PC-9 (cell line): ENCODE data around the gene ARHGAP18. TPM values are rescaled to one million over a fixed set of nuclear protein-coding genes. Genes with fewer than 3 reads are reported as not detected.

Experiments
- BruUV-seq: library from RNA; stranded (reverse); fragments of 400-500 nt; replicated peaks from 2 replicates; lab custom pipeline; 2021; lab: Mats Ljungman, UMichigan
- CTCF ChIA-PET: fragments of 300-600 bp; sonication (Branson Sonifier 250); formaldehyde crosslinking; loops from one replicate; lab custom pipeline; 2022; ENCODE audit warnings: antibody characterized with exemption; lab: Charles Lee
- POLR2A ChIA-PET: fragments of 300-600 bp; sonication (Branson Sonifier 250); formaldehyde crosslinking; loops from one replicate; lab custom pipeline; 2022; ENCODE audit warnings: antibody characterized with exemption; ENCODE audit not compliant: unreplicated experiment; lab: Charles Lee
- DNase-seq, 2 experiments: peaks; one replicate each; pipeline versions ENCODE4 v3.0.0 to v3.0.0-alpha.2; 2015 to 2022; ENCODE audit warnings: mixed read lengths in 1 of 2
- H2AFZ ChIP-seq: fragments of 200-600 bp; sonication (generic); 2 replicates; pipeline ENCODE4 v1.8.1; 2017; ENCODE audit warnings: antibody characterized with exemption
- H3F3A ChIP-seq: fragments of 200-600 bp; sonication (generic); 2 replicates; pipeline ENCODE4 v1.8.1; 2017; ENCODE audit warnings: antibody characterized with exemption, mild to moderate bottlenecking, low read depth; ENCODE audit not compliant: insufficient read depth
- H3K27ac ChIP-seq: fragments of 200-600 bp; sonication (generic); 2 replicates; pipeline ENCODE4 v1.6.1; 2016; ENCODE audit warnings: mixed run types
- H3K27me3 ChIP-seq: fragments of 200-600 bp; sonication (generic); 2 replicates; pipeline ENCODE4 v1.6.1; 2016; ENCODE audit warnings: low read depth, mixed run types; ENCODE audit not compliant: insufficient read depth
- H3K36me3 ChIP-seq: fragments of 200-600 bp; sonication (generic); 2 replicates; pipeline ENCODE4 v1.6.1; 2016; ENCODE audit warnings: low read depth, mixed run types
- H3K4me1 ChIP-seq: fragments of 200-600 bp; sonication (generic); replicated peaks from 2 replicates; pipeline ENCODE4 v1.6.1; 2016; ENCODE audit warnings: mixed run types; ENCODE audit not compliant: insufficient read depth
- H3K4me2 ChIP-seq: fragments of 200-600 bp; sonication (generic); 2 replicates; pipeline ENCODE4 v1.6.1; 2017; ENCODE audit warnings: mixed run types
- H3K4me3 ChIP-seq: fragments of 200-600 bp; sonication (generic); 2 replicates; pipeline ENCODE4 v1.6.1; 2016; ENCODE audit warnings: mixed run types
- H3K79me2 ChIP-seq: fragments of 200-600 bp; sonication (generic); 2 replicates; pipeline ENCODE4 v1.6.1; 2017; ENCODE audit warnings: low read depth, mixed run types
- H3K9me2 ChIP-seq: fragments of 200-600 bp; sonication (generic); 2 replicates; pipeline ENCODE4 v1.8.1; 2017; ENCODE audit warnings: mild to moderate bottlenecking; ENCODE audit not compliant: insufficient read depth
- H3K9me3 ChIP-seq: fragments of 200-600 bp; sonication (generic); 2 replicates; pipeline ENCODE4 v1.8.1; 2016; ENCODE audit warnings: low read depth; ENCODE audit not compliant: insufficient read depth
- H4K20me1 ChIP-seq: fragments of 200-600 bp; sonication (generic); 2 replicates; pipeline ENCODE4 v1.8.1; 2017; ENCODE audit not compliant: insufficient read depth
- EZH2 ChIP-seq: fragments of 200-600 bp; sonication (generic); IDR thresholded peaks from 2 replicates; pipeline ENCODE4 v1.8.0; 2017; ENCODE audit warnings: antibody characterized with exemption, low read depth
- intact Hi-C: fragments of 100-400 bp; cut with micrococcal nuclease; formaldehyde crosslinking; loops from one replicate; pipeline ENCODE4 v1.10.0; 2022; ENCODE audit not compliant: unreplicated experiment
- total RNA-seq: library from RNA; stranded (reverse); gene quantifications from 2 replicates; pipeline ENCODE4 v1.2.3, GENCODE V29; 2021
- TF ChIP-seq, protein P1 (sequence below): fragments of 200-600 bp; sonication (generic); conservative IDR thresholded peaks from 2 replicates; pipeline ENCODE4 v1.6.1; 2017; ENCODE audit warnings: mixed run types, antibody characterized with exemption, mild to moderate bottlenecking, moderate library complexity

ARHGAP18 gene
- total RNA-seq, 1 experiment from 2014 or later = 15.0 TPM

DNA sequence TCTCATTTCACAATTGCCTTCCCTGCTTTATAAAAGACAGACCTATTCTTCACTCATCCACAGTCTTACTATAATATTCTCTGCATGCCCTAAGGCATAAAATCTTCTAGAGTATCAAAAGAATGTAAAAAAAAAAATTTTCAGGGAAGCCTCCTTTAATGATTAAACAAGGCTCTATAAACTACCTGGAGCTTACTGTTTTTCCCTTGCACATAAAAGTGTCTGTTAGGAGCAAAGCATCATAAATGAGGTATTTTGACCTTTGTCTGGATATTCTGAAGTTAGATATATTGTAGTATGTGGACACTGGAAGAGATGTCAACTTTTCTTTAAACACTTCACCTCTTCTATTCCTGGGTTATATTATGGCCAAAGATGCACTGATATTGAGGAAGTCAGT, 97.5 kb downstream of the ARHGAP18 start:
- H3K4me1 ChIP-seq = no peaks in the 10 kb centered on the region
- no peaks in the 10 kb centered on the region for H3K36me3 ChIP-seq
- H3K4me3 ChIP-seq = no peak overlapping the region
- no TSS peak for BruUV-seq
- no peaks in the 10 kb centered on the region for H3K9me3 ChIP-seq
- no peak overlapping the region for H2AFZ ChIP-seq
- H3K4me2 ChIP-seq = no peak overlapping the region
- no peaks in the 10 kb centered on the region for H3K79me2 ChIP-seq
- no peaks in the 10 kb centered on the region for H3K9me2 ChIP-seq
- H3K27ac ChIP-seq = no peak overlapping the region
- no peaks in the 10 kb centered on the region for H3F3A ChIP-seq
- CTCF ChIA-PET = interaction anchor here (0.6 kb wide), 1 partner anchor 99 kb away, joined by 3 read pairs; no protein-coding TSS in a partner anchor
- H3K27me3 ChIP-seq = no peaks in the 10 kb centered on the region
- POLR2A ChIA-PET = no interaction called here
- intact Hi-C loops = no loop called here
- no peaks in the 10 kb centered on the region for H4K20me1 ChIP-seq
- no peak for TF ChIP-seq EZH2
- TF ChIP-seq, protein P1, sequence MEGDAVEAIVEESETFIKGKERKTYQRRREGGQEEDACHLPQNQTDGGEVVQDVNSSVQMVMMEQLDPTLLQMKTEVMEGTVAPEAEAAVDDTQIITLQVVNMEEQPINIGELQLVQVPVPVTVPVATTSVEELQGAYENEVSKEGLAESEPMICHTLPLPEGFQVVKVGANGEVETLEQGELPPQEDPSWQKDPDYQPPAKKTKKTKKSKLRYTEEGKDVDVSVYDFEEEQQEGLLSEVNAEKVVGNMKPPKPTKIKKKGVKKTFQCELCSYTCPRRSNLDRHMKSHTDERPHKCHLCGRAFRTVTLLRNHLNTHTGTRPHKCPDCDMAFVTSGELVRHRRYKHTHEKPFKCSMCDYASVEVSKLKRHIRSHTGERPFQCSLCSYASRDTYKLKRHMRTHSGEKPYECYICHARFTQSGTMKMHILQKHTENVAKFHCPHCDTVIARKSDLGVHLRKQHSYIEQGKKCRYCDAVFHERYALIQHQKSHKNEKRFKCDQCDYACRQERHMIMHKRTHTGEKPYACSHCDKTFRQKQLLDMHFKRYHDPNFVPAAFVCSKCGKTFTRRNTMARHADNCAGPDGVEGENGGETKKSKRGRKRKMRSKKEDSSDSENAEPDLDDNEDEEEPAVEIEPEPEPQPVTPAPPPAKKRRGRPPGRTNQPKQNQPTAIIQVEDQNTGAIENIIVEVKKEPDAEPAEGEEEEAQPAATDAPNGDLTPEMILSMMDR = no peak
- peak in 1 of 2 experiments; percentile 13 for DNase-seq

DNA sequence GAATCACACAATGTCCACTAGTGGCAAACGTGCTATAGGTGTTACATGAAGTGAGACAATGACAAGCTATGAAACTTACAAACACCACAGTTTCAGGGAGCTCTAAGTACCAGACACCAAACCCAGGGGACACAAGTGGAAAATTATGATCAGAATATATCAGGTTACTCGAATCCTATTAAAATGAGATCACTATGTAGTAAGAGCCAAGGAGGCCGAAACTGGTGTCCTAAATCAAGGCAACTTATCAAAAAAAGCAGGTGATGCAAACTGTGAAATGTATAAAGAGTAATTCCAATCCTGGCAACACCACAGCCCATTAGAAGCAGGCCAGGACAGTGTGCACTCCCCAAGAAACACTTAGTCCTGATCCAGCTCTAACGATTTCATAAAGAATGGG, 100.3 kb downstream of the ARHGAP18 start:
- Histone ChIP-seq H3K9me2 (no peaks in the 10 kb centered on the region), H3K27me3 (no peaks in the 10 kb centered on the region), H3K9me3 (no peaks in the 10 kb centered on the region), H3K79me2 (no peaks in the 10 kb centered on the region), H3K4me2 (no peak overlapping the region), H3K36me3 (no peaks in the 10 kb centered on the region), H3F3A (no peaks in the 10 kb centered on the region), H4K20me1 (no peaks in the 10 kb centered on the region), H3K4me3 (no peak overlapping the region), H3K4me1 (no peaks in the 10 kb centered on the region), H2AFZ (no peak overlapping the region), H3K27ac (no peak overlapping the region)
- DNase-seq = no peak
- ChIA-PET CTCF (no interaction called here), POLR2A (no interaction called here)
- no peak for TF ChIP-seq EZH2
- TF ChIP-seq, protein P1 = no peak
- no TSS peak for BruUV-seq
- intact Hi-C loops = no loop called here

DNA sequence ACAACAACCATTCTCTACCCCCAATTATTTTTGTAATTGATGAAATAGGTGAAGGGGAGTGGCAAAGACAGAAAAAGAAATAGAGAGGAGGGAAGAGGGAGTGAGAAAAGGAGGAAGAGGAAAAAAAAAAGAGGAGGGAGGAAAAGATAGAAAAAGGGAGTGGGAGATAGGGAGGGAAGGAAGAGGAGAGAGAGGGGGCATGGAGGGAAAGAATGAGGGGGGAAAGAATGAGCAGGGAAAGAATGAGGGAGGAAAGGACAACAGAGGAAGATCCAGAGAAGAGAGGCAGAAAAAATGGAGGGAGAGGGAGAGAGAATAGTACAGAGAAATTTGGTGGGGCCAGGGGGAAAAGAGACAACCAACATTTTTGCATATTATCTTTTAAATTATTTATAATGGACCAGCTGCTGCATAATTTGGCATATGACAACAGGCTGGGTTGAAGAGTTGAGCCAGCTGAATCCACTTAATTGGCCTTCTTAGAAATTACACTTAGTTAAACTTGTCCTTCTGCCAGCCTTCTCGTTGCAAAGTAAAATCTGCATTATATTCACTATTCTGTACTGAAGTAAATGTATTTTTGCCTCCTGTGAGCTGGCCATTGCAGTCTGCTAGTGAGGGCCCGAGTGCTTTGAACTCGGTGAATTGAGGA, 101.0 kb downstream of the ARHGAP18 start:
- Histone ChIP-seq H3K9me2 (no peaks in the 10 kb centered on the region), H2AFZ (no peak overlapping the region), H3K79me2 (no peaks in the 10 kb centered on the region), H3K4me3 (no peak overlapping the region), H3K27me3 (no peaks in the 10 kb centered on the region), H3K4me2 (no peak overlapping the region), H3K4me1 (no peaks in the 10 kb centered on the region), H3K36me3 (no peaks in the 10 kb centered on the region), H3K9me3 (no peaks in the 10 kb centered on the region), H3F3A (no peaks in the 10 kb centered on the region), H4K20me1 (no peaks in the 10 kb centered on the region), H3K27ac (no peak overlapping the region)
- ChIA-PET POLR2A (no interaction called here), CTCF (no interaction called here)
- no peak for DNase-seq
- BruUV-seq = no TSS peak
- intact Hi-C loops = no loop called here
- no peak for TF ChIP-seq EZH2
- TF ChIP-seq, protein P1 = no peak
